Effector memory CD8-positive, alpha-beta T cell (primary cell): ENCODE measurements around the gene GARS1.
"Not testable (repeated sequence)": the region's sequence is repeated elsewhere in the genome, so short reads cannot be mapped to it uniquely, and the experiment has no call there.

Experiments used
- ATAC-seq: fragments of 150-1000 bp; cut with Tn5 transposase; replicated peaks from 2 replicates; pipeline ENCODE4 v1.10.0; 2021; ENCODE audit warnings: mild to moderate bottlenecking, moderate library complexity
- DNase-seq, 3 experiments: peaks; one replicate each; pipeline ENCODE4 v3.0.0; 2021
- H3K27ac Mint-ChIP-seq, 2 donors: one replicate each; pipeline ENCODE4 v1.8.0; 2022; ENCODE audit warnings: mild to moderate bottlenecking in 2 of 2, mixed read lengths in 2 of 2, moderate library complexity in 2 of 2
- H3K27me3 Mint-ChIP-seq, 2 donors: one replicate each; pipeline ENCODE4 v1.8.0; 2022; ENCODE audit warnings: mixed read lengths in 2 of 2
- H3K36me3 Mint-ChIP-seq: one replicate; pipeline ENCODE4 v1.8.0; 2022; ENCODE audit warnings: mild to moderate bottlenecking, moderate library complexity, mixed read lengths; ENCODE audit not compliant: insufficient read depth
- H3K4me1 Mint-ChIP-seq, 2 donors: one replicate each; pipeline ENCODE4 v1.8.0; 2022; ENCODE audit warnings: low read depth in 2 of 2, mixed read lengths in 2 of 2
- H3K4me3 Mint-ChIP-seq, 2 donors: one replicate each; pipeline ENCODE4 v1.8.0; 2022; ENCODE audit warnings: mild to moderate bottlenecking in 2 of 2, mixed read lengths in 2 of 2, moderate library complexity in 2 of 2
- H3K9me3 Mint-ChIP-seq, 2 donors: one replicate each; pipeline ENCODE4 v1.8.0; 2022; ENCODE audit warnings: mixed read lengths in 2 of 2

Gene GARS1

DNA sequence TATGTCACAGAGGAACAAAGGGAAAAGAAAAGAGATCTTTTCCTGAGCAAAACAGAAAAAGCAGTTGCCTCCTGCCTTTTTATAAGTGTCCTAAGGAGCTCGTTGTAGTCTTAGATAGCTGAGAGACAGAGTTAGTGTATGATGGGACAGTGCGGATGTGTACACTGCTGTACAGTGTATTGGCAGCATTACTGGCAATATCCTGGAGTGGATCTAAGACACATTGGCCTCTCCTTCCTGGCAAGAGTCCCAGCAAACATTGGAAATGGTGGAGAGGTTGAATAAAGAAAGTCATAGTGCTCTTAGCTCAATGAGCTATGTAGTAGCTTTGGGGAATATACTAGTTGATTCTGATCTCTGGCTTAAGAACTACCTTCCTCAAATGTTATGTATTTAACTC, 22.7 kb downstream of the GARS1 start:
- H3K4me1 Mint-ChIP-seq, result peaks cover 0 to 7% of the 10 kb centered on the region in 2 donors

DNA sequence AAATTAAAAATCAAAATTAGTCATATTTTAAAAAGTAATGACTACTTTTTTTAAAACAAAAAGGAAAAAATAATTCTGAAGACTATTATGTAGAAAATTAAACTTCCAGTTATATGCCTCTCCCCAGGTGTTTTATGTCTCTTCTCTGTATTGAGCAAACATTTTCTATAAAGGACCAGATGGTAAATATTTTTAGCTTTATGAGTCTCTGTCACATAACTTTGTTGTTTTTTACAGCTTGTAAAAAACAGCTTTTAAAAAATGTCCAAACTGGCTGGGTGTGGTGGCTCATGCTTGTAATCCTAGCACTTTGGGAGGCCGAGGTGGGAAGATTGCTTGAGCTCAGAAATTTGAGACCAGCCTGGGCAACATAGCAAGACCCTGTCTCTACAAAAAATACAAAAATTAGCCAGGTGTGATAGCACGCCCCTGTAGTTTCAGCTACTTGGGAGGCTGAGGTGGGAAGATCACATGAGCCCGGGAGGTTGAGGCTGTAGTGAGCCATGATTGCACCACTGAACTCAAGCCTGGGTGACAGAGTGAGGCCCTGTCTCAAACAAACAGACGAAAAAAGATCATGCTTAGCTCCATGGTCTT, 23.5 kb downstream of the GARS1 start:
- Mint-ChIP-seq H3K4me1 (peaks cover 0 to 7% of the 10 kb centered on the region in 2 donors), H3K9me3 (no peaks in the 10 kb centered on the region), H3K36me3 (peaks cover 89% of the 10 kb centered on the region), H3K27ac (no peak overlapping the region), H3K4me3 (no peak overlapping the region), H3K27me3 (no peaks in the 10 kb centered on the region)
- DNase-seq (no peak), ATAC-seq (no peak)

More for the DNA sequence above, 22.7 kb downstream of the GARS1 start:
- no peaks in the 10 kb centered on the region for H3K27me3 Mint-ChIP-seq
- DNase-seq (no peak), ATAC-seq (no peak)
- no peak overlapping the region for H3K4me3 Mint-ChIP-seq
- H3K36me3 Mint-ChIP-seq, result peaks cover 89% of the 10 kb centered on the region
- no peaks in the 10 kb centered on the region for H3K9me3 Mint-ChIP-seq
- H3K27ac Mint-ChIP-seq, result no peak overlapping the region

DNA sequence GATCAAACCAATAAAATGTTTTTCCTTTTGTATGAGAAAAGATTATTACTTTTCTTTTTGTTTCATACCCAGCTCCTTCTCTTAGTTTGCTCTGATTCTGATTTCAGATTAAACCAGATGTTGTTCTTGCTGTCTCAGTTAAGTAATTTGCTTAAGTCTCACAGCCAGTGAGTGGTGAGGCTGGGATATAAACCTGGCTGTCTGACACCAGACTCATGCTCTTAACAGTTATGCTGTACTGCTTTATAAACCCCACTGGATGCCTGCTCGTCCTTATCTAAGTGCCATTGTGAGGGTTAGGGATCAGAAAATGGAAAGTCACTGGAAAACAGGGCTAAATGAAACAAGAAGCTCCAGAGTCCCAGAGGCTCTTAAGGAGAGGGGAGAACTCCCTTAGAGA, 24.3 kb downstream of the GARS1 start:
- Mint-ChIP-seq H3K27ac (no peak overlapping the region), H3K4me1 (peaks cover 0 to 2% of the 10 kb centered on the region in 2 donors), H3K36me3 (peaks cover 88% of the 10 kb centered on the region), H3K4me3 (no peak overlapping the region), H3K9me3 (no peaks in the 10 kb centered on the region), H3K27me3 (no peaks in the 10 kb centered on the region)
- DNase-seq (no peak), ATAC-seq (no peak)

DNA sequence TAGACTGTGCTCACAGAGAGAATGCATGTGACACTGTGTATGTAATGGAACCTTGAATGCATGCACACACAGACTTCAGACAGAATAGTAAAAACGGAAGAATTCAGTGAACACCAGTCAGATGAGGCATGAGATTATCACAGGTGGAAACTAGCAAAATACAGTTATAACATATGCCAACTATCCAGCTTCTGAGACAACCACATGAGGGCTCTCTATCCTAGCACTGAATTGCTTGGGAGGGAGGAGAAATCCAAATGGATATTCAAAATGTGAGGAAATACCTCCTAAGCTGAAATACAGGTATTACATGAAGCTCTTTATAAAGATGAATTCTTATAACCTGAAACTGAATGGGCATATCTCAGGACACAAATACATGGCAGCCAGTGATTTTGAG, 30.6 kb downstream of the GARS1 start:
- DNase-seq (no peak), ATAC-seq (no peak)
- no peaks in the 10 kb centered on the region for H3K9me3 Mint-ChIP-seq
- H3K27me3 Mint-ChIP-seq, result no peaks in the 10 kb centered on the region
- H3K36me3 Mint-ChIP-seq, result peaks cover 85% of the 10 kb centered on the region
- H3K27ac Mint-ChIP-seq, result no peak overlapping the region
- H3K4me1 Mint-ChIP-seq, result no peaks in the 10 kb centered on the region
- H3K4me3 Mint-ChIP-seq, result no peak overlapping the region

DNA sequence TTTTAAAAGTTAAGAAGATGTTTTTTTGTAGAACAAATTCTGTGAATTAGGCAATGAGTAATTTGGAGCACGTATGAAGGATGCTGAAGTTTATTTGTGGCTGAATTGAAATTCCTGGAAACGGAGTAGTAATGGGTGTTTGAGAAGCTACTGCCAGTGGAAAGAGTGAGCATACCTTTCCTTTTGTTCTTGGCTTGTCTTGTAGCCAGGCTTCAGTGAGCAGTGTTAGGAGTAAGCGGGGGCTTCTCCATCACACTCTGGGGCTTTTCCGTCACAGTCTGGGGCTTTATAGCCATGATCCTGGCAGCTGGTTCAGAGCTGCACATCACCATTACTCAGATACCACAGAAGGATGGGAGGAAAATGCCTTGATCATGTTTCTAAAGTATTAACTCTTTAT, 32.3 kb downstream of the GARS1 start:
- peak overlapping the region in 1 of 2 donors; percentile 52 for H3K27ac Mint-ChIP-seq

DNA sequence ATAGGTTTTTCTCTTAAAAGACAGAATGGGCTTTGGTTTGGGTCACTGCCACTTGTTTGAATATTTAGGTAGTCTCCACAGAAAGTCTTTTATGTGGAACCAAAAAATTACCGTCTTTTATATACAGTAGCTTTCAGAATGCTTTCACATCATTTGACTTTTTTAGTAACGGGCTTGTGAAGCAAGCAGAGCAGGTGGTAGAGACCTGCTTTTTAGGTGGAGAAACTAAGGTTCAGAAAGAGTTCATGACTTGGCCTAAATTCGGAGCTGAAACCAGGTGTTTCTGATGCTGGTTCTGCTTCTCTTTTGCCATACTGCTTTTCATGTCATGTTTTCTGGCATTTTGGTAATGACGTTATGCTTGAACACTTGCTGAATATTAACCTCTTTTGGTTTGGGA, 36.3 kb downstream of the GARS1 start:
- ATAC-seq, result no peak
- no peak overlapping the region for H3K4me3 Mint-ChIP-seq

More for the DNA sequence above, 32.3 kb downstream of the GARS1 start:
- ATAC-seq, result no peak
- no peaks in the 10 kb centered on the region for H3K4me1 Mint-ChIP-seq
- H3K27me3 Mint-ChIP-seq, result no peaks in the 10 kb centered on the region
- H3K9me3 Mint-ChIP-seq, result no peaks in the 10 kb centered on the region
- DNase-seq, result no peak
- no peak overlapping the region for H3K4me3 Mint-ChIP-seq
- peaks cover 84% of the 10 kb centered on the region for H3K36me3 Mint-ChIP-seq

DNA sequence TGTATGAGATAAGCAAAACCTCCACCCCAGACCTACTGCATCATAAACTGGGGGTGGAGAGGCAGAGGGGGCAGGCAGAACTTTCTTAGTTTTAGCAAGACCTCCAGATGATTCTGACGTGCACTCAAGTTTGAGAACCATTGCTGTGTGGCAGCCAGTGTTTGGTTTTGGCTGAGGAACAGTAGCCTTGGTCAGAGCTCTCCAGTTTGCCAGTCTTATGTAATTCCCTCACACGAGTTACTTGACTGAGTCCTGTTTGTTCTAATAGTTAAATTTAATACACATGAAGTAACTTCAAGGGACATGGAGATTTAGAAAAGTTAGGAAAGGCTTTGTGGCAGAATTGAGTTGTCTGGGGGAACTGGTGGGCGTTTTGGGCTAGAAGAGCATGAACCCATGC, 38.5 kb downstream of the GARS1 start:
- H3K36me3 Mint-ChIP-seq, result peaks cover 58% of the 10 kb centered on the region
- no peaks in the 10 kb centered on the region for H3K27me3 Mint-ChIP-seq
- H3K4me3 Mint-ChIP-seq, result no peak overlapping the region
- H3K27ac Mint-ChIP-seq, result peak overlapping the region in 1 of 2 donors; percentile 6
- H3K4me1 Mint-ChIP-seq, result no peaks in the 10 kb centered on the region
- ATAC-seq (no peak), DNase-seq (no peak)
- no peaks in the 10 kb centered on the region for H3K9me3 Mint-ChIP-seq

More for the DNA sequence above, 36.3 kb downstream of the GARS1 start:
- no peak for DNase-seq
- H3K36me3 Mint-ChIP-seq, result peaks cover 77% of the 10 kb centered on the region
- H3K4me1 Mint-ChIP-seq, result no peaks in the 10 kb centered on the region
- no peaks in the 10 kb centered on the region for H3K9me3 Mint-ChIP-seq
- H3K27ac Mint-ChIP-seq, result no peak overlapping the region
- no peaks in the 10 kb centered on the region for H3K27me3 Mint-ChIP-seq

DNA sequence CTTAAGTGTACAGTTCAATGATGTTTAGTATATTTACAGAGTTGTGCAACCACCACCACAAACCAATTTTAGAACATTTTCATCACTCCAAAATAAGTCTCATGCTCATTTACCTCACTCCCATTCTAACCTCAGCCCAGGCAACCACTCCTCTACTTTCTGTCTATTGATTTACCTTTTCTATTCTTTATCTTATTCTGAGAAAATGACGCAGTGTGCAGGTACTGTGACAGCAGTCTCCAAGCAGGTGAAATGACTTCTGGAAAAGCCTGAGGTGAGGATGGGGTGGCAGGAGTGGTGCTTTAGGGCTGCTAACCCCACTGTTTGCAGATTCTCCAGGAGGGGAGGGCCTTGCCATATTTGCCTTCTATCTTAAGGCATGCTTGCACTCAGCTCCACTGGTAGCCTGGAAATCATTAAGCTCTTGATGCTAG, 39.5 kb downstream of the GARS1 start:
- DNase-seq, result no peak
- Mint-ChIP-seq H3K4me1 (no peaks in the 10 kb centered on the region), H3K27ac (peak overlapping the region in 1 of 2 donors; percentile 6), H3K27me3 (no peaks in the 10 kb centered on the region), H3K4me3 (no peak overlapping the region), H3K9me3 (no peaks in the 10 kb centered on the region), H3K36me3 (peaks cover 50% of the 10 kb centered on the region)
- no peak for ATAC-seq

DNA sequence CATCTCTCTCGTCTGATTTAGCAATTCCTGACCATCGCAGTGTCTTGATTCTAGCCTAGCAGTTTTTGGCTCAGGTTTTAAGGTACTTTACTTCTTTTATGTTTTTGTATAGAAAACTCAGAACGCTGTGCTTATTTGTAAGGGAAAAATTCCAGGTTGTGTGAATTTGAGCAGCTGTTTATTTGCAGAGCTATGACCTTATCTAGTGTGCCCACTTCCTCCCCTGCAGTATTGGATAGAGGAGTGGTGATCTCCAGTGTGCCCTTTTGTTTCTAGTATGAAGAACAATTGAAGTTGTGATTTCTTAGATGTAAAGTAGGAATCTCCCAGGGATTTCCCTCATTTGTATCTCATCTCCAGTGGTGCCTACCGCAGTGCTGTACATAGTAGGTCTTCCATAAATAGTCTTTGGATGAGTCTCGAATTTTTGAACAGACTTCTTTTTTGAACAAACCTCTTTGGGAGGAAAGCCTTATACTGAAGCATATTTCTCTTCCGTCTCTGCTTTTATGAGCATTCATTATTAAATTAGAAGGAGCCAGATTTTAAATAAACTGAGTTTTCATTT, 40.0 kb downstream of the GARS1 start:
- Mint-ChIP-seq H3K36me3 (peaks cover 50% of the 10 kb centered on the region), H3K4me3 (no peak overlapping the region), H3K27ac (peak overlapping the region in 1 of 2 donors; percentile 6), H3K9me3 (no peaks in the 10 kb centered on the region), H3K4me1 (no peaks in the 10 kb centered on the region), H3K27me3 (no peaks in the 10 kb centered on the region)
- no peak for DNase-seq
- ATAC-seq, result no peak

DNA sequence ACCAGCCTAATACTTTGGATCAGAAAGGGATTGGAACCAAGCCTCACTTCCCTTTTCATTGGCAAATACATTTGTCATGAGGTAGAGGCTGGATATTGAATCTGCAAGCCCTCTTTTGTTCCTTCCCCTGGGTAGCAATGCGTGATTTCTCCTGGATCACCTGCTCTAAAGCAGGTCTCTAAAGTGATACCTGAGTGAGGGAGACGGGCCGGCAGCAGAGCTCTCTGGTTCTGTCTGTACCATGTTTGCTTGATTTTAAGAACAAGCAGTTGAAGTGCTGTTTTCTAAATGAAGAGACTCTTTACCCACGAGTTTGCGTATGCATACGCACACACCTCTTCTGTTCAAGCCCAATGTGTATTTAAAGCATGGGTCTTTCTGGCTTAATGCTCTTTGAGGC, 41.1 kb downstream of the GARS1 start:
- H3K27ac Mint-ChIP-seq, result no peak overlapping the region
- H3K36me3 Mint-ChIP-seq, result peaks cover 41% of the 10 kb centered on the region
- ATAC-seq (no peak), DNase-seq (no peak)
- no peaks in the 10 kb centered on the region for H3K4me1 Mint-ChIP-seq
- no peak overlapping the region for H3K4me3 Mint-ChIP-seq
- no peaks in the 10 kb centered on the region for H3K27me3 Mint-ChIP-seq
- H3K9me3 Mint-ChIP-seq, result no peaks in the 10 kb centered on the region

DNA sequence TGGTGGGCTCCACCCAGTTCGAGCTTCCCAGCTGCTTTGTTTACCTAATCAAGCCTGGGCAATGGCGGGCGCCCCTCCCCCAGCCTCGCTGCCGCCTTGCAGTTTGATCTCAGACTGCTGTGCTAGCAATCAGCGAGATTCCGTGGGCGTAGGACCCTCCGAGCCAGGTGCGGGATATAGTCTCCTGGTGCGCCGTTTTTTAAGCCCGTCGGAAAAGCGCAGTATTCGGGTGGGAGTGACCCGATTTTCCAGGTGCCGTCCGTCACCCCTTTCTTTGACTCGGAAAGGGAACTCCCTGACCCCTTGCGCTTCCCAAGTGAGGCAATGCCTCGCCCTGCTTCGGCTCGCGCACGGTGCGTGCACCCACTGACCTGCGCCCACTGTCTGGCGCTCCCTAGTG, 47.6 kb downstream of the GARS1 start:
- not testable (repeated sequence) for ATAC-seq, H3K27me3 Mint-ChIP-seq, H3K9me3 Mint-ChIP-seq, H3K36me3 Mint-ChIP-seq, H3K27ac Mint-ChIP-seq, H3K4me3 Mint-ChIP-seq, DNase-seq, H3K4me1 Mint-ChIP-seq

DNA sequence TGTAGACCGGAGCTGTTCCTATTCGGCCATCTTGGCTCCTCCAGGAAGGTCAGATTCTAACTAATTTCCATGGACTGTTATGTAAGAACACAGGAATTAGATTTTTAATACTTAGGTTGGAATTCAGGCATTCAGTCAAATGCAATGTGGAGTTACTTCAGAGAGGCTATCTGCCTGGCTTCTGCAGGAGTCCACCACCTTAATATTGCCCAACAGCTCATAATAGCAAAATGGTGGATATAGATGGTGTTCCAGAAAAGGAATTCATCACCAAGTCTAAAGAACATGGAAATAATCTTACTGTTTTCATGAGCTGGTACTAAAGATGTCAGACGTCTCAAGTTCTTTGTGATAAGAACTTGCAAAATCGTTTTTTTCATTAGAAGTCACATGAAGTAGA, 48.1 kb downstream of the GARS1 start:
- no peak overlapping the region for H3K4me3 Mint-ChIP-seq
- DNase-seq, result no peak
- no peaks in the 10 kb centered on the region for H3K27me3 Mint-ChIP-seq
- ATAC-seq, result no peak
- H3K27ac Mint-ChIP-seq, result no peak overlapping the region
- H3K36me3 Mint-ChIP-seq, result no peaks in the 10 kb centered on the region
- H3K9me3 Mint-ChIP-seq, result no peaks in the 10 kb centered on the region
- H3K4me1 Mint-ChIP-seq, result no peaks in the 10 kb centered on the region

DNA sequence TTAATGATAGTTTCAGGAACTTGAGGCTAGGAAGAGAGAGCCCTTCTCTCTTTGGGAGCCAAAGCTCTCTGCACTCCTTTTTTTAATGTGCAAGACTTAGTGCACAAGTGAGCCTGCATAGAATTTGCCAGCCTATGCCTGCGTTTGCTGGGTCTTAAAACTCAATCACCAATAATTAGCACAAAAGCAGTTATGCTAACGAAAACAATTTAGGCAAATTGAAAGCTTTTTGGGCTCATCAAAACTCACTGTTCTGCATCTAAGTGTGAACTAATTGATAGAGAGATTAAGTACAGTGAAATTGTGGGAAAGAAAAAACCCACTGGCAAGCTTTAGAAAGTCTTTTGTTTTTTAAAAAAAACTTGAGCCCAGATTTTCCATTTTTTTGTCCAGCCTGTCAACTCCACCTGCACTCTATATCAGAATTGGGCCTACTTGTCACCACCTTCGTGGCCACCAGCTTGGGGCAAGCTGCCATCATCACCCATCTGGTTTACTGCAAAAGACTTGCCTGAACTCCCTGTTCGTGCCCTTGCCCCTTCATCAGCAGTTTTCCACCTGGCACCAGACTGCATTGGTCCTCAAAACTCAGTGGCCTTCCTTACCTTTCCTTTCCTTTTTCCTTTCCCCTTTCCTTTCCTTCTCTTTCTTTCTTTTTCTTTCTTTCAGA, 49.7 kb downstream of the GARS1 start:
- peak overlapping the region in 1 of 2 donors; percentile 63 for H3K27ac Mint-ChIP-seq
- ATAC-seq, result no peak
- H3K36me3 Mint-ChIP-seq, result no peaks in the 10 kb centered on the region
- H3K9me3 Mint-ChIP-seq, result no peaks in the 10 kb centered on the region
- no peaks in the 10 kb centered on the region for H3K27me3 Mint-ChIP-seq
- H3K4me3 Mint-ChIP-seq, result no peak overlapping the region
- H3K4me1 Mint-ChIP-seq, result no peaks in the 10 kb centered on the region
- no peak for DNase-seq

DNA sequence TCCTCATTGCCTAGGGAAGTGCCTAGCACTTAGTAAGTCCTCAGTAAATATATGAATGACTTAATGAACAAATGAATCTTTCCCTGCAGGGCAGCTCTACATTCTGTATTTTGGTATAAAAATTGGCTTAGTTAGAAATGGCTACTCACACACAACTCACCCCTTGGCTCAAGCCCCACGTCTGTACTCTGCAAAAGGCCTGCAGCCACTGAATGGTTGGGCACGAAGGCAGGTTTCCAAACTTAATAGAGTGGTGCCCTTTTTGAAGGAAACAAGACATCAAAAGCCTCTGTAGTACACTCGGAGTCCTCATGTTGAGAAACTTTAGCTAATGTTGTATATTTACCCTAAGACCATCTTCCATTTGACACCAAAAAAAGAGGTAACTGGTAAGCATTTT, 51.0 kb downstream of the GARS1 start:
- ATAC-seq (no peak), DNase-seq (no peak)
- Mint-ChIP-seq H3K4me1 (no peaks in the 10 kb centered on the region), H3K9me3 (no peaks in the 10 kb centered on the region), H3K27me3 (no peaks in the 10 kb centered on the region), H3K36me3 (no peaks in the 10 kb centered on the region), H3K27ac (no peak overlapping the region), H3K4me3 (no peak overlapping the region)
